Activated CD8-positive, alpha-beta T cell treated with anti-CD3 and anti-CD28 coated beads for 36 hours (primary cell): ENCODE measurements around the gene ZDHHC12. TPM values are rescaled to one million over a fixed set of nuclear protein-coding genes. Genes with fewer than 3 reads are reported as not detected.

Experiments
- ATAC-seq: fragments of 200-7000 bp; cut with Tn5 transposase; one replicate; pipeline ENCODE4 v1.10.0; 2021; ENCODE audit warnings: mild to moderate bottlenecking, moderate library complexity
- CTCF ChIA-PET: fragments of 350-600 bp; sonication (Branson Sonifier 250); formaldehyde crosslinking; loops from one replicate; lab custom pipeline; 2021; ENCODE audit warnings: antibody characterized with exemption; lab: Charles Lee
- POLR2A ChIA-PET: fragments of 350-600 bp; sonication (Branson Sonifier 250); formaldehyde crosslinking; loops from one replicate; lab custom pipeline; 2021; ENCODE audit warnings: antibody characterized with exemption; lab: Charles Lee
- DNase-seq: peaks from one replicate; pipeline ENCODE4 v3.0.0-alpha.2; 2020
- H3K27ac Mint-ChIP-seq: one replicate; pipeline ENCODE4 v1.8.0; 2021; ENCODE audit warnings: mild to moderate bottlenecking, mixed read lengths
- H3K27me3 Mint-ChIP-seq: one replicate; pipeline ENCODE4 v1.8.0; 2021; ENCODE audit warnings: mixed read lengths
- H3K36me3 Mint-ChIP-seq: one replicate; pipeline ENCODE4 v1.8.0; 2021; ENCODE audit warnings: low read depth, mixed read lengths
- H3K4me1 Mint-ChIP-seq: one replicate; pipeline ENCODE4 v1.8.0; 2021; ENCODE audit warnings: low read depth, mixed read lengths
- H3K4me3 Mint-ChIP-seq: one replicate; pipeline ENCODE4 v1.8.0; 2021; ENCODE audit warnings: mild to moderate bottlenecking, moderate library complexity, mixed read lengths
- H3K9me3 Mint-ChIP-seq: one replicate; pipeline ENCODE4 v1.8.0; 2021; ENCODE audit warnings: mixed read lengths
- intact Hi-C: fragments of 100-400 bp; cut with micrococcal nuclease; formaldehyde crosslinking; loops from one replicate; pipeline ENCODE4 v1.10.0; 2022
- total RNA-seq, 2 experiments: library from RNA; stranded (reverse); gene quantifications; one replicate each; pipeline ENCODE4 v1.2.3, GENCODE V29; 2021
- TF ChIP-seq, protein P1 (sequence below): fragments of 200-600 bp; IDR thresholded peaks from one replicate; pipeline ENCODE4 v1.8.0; 2022; ENCODE audit warnings: antibody characterized with exemption, mild to moderate bottlenecking

Gene ZDHHC12
- total RNA-seq, 2 experiments from 2014 or later: 44.9 to 48.7 TPM

- DNase-seq (no peak), ATAC-seq (no peak)
- Mint-ChIP-seq H3K4me3 (no peak overlapping the region), H3K27ac (no peak overlapping the region), H3K4me1 (peaks cover 26% of the 10 kb centered on the region), H3K27me3 (no peaks in the 10 kb centered on the region), H3K36me3 (peaks cover 2% of the 10 kb centered on the region), H3K9me3 (no peaks in the 10 kb centered on the region)
- TF ChIP-seq, protein P1, sequence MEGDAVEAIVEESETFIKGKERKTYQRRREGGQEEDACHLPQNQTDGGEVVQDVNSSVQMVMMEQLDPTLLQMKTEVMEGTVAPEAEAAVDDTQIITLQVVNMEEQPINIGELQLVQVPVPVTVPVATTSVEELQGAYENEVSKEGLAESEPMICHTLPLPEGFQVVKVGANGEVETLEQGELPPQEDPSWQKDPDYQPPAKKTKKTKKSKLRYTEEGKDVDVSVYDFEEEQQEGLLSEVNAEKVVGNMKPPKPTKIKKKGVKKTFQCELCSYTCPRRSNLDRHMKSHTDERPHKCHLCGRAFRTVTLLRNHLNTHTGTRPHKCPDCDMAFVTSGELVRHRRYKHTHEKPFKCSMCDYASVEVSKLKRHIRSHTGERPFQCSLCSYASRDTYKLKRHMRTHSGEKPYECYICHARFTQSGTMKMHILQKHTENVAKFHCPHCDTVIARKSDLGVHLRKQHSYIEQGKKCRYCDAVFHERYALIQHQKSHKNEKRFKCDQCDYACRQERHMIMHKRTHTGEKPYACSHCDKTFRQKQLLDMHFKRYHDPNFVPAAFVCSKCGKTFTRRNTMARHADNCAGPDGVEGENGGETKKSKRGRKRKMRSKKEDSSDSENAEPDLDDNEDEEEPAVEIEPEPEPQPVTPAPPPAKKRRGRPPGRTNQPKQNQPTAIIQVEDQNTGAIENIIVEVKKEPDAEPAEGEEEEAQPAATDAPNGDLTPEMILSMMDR: no peak
- CTCF ChIA-PET: no interaction called here
- intact Hi-C loops: no loop called here
- POLR2A ChIA-PET: interaction anchor here (0.6 kb wide), 1 partner anchor 66 kb away, joined by 3 read pairs; no protein-coding TSS in a partner anchor
Measured at GRCh38 chr9:128727640-128728248, 3.8 kb upstream of the ZDHHC12 start.

DNA sequence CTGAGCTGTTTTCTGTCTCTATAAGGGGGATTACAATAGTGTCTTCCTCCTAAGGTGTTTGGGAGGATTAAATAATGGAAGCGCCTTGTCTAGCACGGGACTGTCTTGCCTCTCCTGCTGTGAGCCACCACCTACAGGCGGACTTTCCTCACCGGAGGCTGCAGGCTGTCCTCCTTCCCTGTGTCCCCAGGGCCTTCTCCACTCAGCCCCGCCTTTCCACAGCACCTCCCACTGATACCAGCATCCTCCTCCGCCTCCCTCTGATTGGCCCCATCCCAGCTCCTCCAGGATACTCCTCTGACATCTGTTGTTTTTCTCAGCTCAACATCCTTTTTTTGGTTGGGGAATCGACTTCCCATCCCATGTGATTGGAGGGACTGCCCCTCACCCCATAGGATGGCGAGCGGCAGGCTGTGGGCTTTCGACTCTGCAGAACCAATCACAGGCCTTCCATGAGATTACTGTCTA is 851 bp upstream of the ZDHHC12 start:
- intact Hi-C loops: no loop called here
- ATAC-seq (no peak), DNase-seq (peak; percentile 58)
- H3K36me3 Mint-ChIP-seq: peaks cover 2% of the 10 kb centered on the region
- H3K9me3 Mint-ChIP-seq: no peaks in the 10 kb centered on the region
- H3K27ac Mint-ChIP-seq: peak overlapping the region; percentile 82
- peak overlapping the region; percentile 99 for H3K4me3 Mint-ChIP-seq
- TF ChIP-seq, protein P1: no peak
- peaks cover 33% of the 10 kb centered on the region for H3K4me1 Mint-ChIP-seq
- ChIA-PET POLR2A (interaction anchor here (0.8 to 2.9 kb wide), 14 partner anchors 9 to 268 kb away, joined by 3 to 10 read pairs (median 3); partner anchors contain the start of genes SPTAN1 and ZER1), CTCF (interaction anchor here (1.0 to 1.4 kb wide), 8 partner anchors 9 to 139 kb away, joined by 3 to 5 read pairs (median 3); partner anchors contain the start of gene PKN3)
- no peaks in the 10 kb centered on the region for H3K27me3 Mint-ChIP-seq

DNA sequence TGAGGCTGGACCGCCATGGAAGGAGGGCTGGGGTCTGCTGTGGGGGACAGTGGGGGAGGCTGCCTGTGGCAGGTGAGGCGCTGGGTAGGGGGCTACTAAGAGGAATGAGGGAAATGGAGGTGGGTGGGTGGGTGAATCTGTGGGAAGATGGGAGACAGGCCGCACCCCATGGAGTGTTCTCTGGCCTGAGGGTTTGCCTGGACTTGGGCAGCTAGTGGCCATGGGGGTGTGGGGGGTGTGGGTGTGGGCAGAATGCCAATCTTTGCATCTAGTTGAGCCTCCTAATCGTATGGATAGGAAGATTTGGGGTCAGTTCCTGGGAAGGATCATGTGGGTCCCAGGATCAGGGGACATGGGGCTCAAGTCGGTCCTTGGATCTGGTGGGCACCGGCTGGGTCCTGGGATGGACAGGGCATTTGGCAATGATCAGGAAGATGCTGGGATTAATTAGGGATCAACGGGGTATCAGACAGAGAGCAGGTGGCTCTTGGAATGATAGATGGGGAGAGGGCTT is 518 bp downstream of the ZDHHC12 start:
- no peaks in the 10 kb centered on the region for H3K27me3 Mint-ChIP-seq
- ATAC-seq: no peak
- peak overlapping the region; percentile 99 for H3K4me3 Mint-ChIP-seq
- POLR2A ChIA-PET: interaction anchor here (1.0 to 2.9 kb wide), 7 partner anchors 9 to 170 kb away, joined by 3 to 10 read pairs (median 7); partner anchors contain the start of gene SPTAN1
- H3K27ac Mint-ChIP-seq: peak overlapping the region; percentile 96
- intact Hi-C loops: no loop called here
- no peak for DNase-seq
- CTCF ChIA-PET: interaction anchor here (0.7 to 1.4 kb wide), 6 partner anchors 9 to 106 kb away, joined by 3 to 5 read pairs (median 4); partner anchors contain the start of genes PKN3 and SPOUT1
- H3K9me3 Mint-ChIP-seq: no peaks in the 10 kb centered on the region
- peaks cover 2% of the 10 kb centered on the region for H3K36me3 Mint-ChIP-seq
- TF ChIP-seq, protein P1: no peak
- peaks cover 33% of the 10 kb centered on the region for H3K4me1 Mint-ChIP-seq

GRCh38 chr9:128722380-128723351 is 1.3 kb downstream of the ZDHHC12 start:
- TF ChIP-seq, protein P1: no peak
- ChIA-PET CTCF (no interaction called here), POLR2A (interaction anchor here (1.0 to 1.4 kb wide), 4 partner anchors 15 to 38 kb away, joined by 3 to 4 read pairs (median 4); partner anchors contain the start of gene SET)
- H3K4me1 Mint-ChIP-seq: peaks cover 33% of the 10 kb centered on the region
- DNase-seq: no peak
- peak overlapping the region; percentile 96 for H3K27ac Mint-ChIP-seq
- intact Hi-C loops: no loop called here
- H3K36me3 Mint-ChIP-seq: peaks cover 2% of the 10 kb centered on the region
- H3K9me3 Mint-ChIP-seq: no peaks in the 10 kb centered on the region
- ATAC-seq: no peak
- H3K4me3 Mint-ChIP-seq: peak overlapping the region; percentile 99
- no peaks in the 10 kb centered on the region for H3K27me3 Mint-ChIP-seq
